Astrocyte (in vitro differentiated cells and primary cell): ENCODE data around the gene CALD1. TPM values are rescaled to one million over a fixed set of nuclear protein-coding genes. Genes with fewer than 3 reads are reported as not detected.
A peak's percentile ranks its signal among the peaks of the same experiment; 100 is the strongest.

Experiments
- DNase-seq: peaks from one replicate; pipeline ENCODE4 v3.0.0-alpha.2; 2010; ENCODE audit warnings: low read depth
- FAIRE-seq: peaks from 2 replicates; lab custom pipeline; 2011; peaks lifted over from hg19 to GRCh38; lab: Jason Lieb, UNC
- H2AFZ ChIP-seq: 2 replicates; pipeline ENCODE4 v1.6.0; 2012; ENCODE audit warnings: low read depth, low read length, inconsistent platforms
- H3K27ac ChIP-seq: 2 replicates; pipeline ENCODE4 v1.5.1; 2011; ENCODE audit warnings: low read depth, low read length, inconsistent platforms
- H3K27me3 ChIP-seq: 2 replicates; pipeline ENCODE4 v1.6.0; 2011; ENCODE audit warnings: low read length, inconsistent platforms; ENCODE audit not compliant: insufficient read depth
- H3K36me3 ChIP-seq: 2 replicates; pipeline ENCODE4 v1.5.1; 2011; ENCODE audit warnings: low read length, inconsistent platforms; ENCODE audit not compliant: insufficient read depth
- H3K4me1 ChIP-seq: 2 replicates; pipeline ENCODE4 v1.5.1; 2011; ENCODE audit warnings: low read length, inconsistent platforms; ENCODE audit not compliant: insufficient read depth
- H3K4me2 ChIP-seq: 2 replicates; pipeline ENCODE4 v1.6.0; 2012; ENCODE audit warnings: low read length, inconsistent platforms
- H3K4me3 ChIP-seq: 2 replicates; pipeline ENCODE4 v1.5.1; 2011; ENCODE audit warnings: low read depth, mild to moderate bottlenecking, low read length, inconsistent platforms; ENCODE audit not compliant: insufficient read depth
- H3K79me2 ChIP-seq: 2 replicates; pipeline ENCODE4 v1.6.0; 2012; ENCODE audit warnings: mild to moderate bottlenecking, low read length, inconsistent platforms; ENCODE audit not compliant: insufficient read depth
- H3K9ac ChIP-seq: 2 replicates; pipeline ENCODE4 v1.6.0; 2012; ENCODE audit warnings: mild to moderate bottlenecking, low read length, inconsistent platforms
- H3K9me3 ChIP-seq: 2 replicates; pipeline ENCODE4 v1.5.1; 2012; ENCODE audit warnings: low read depth, mild to moderate bottlenecking, low read length, inconsistent platforms; ENCODE audit not compliant: insufficient read depth
- H4K20me1 ChIP-seq: 2 replicates; pipeline ENCODE4 v1.6.0; 2012; ENCODE audit warnings: low read length, inconsistent platforms; ENCODE audit not compliant: insufficient read depth
- H3K27ac Mint-ChIP-seq: one replicate; pipeline ENCODE4 v1.8.0; 2021; ENCODE audit warnings: mild to moderate bottlenecking, mixed read lengths; ENCODE audit not compliant: unreplicated experiment
- H3K27me3 Mint-ChIP-seq: one replicate; pipeline ENCODE4 v1.8.0; 2021; ENCODE audit warnings: low read depth, mixed read lengths; ENCODE audit not compliant: unreplicated experiment
- H3K36me3 Mint-ChIP-seq: one replicate; pipeline ENCODE4 v1.8.0; 2021; ENCODE audit warnings: low read depth, mixed read lengths; ENCODE audit not compliant: unreplicated experiment
- H3K4me1 Mint-ChIP-seq: one replicate; pipeline ENCODE4 v1.8.0; 2021; ENCODE audit warnings: low read depth, mixed read lengths; ENCODE audit not compliant: unreplicated experiment
- H3K4me3 Mint-ChIP-seq: one replicate; pipeline ENCODE4 v1.8.0; 2021; ENCODE audit warnings: mild to moderate bottlenecking, moderate library complexity, mixed read lengths; ENCODE audit not compliant: unreplicated experiment
- H3K9me3 Mint-ChIP-seq: one replicate; pipeline ENCODE4 v1.8.0; 2021; ENCODE audit warnings: mild to moderate bottlenecking, mixed read lengths; ENCODE audit not compliant: unreplicated experiment
- EZH2 ChIP-seq: IDR thresholded peaks from 2 replicates; pipeline ENCODE4 v1.6.1; 2012; ENCODE audit warnings: mild to moderate bottlenecking, low read length, inconsistent platforms; ENCODE audit not compliant: insufficient read depth
- total RNA-seq: library from RNA; stranded (reverse); gene quantifications from 2 replicates; pipeline ENCODE4 v1.2.1, GENCODE V29; 2021
- TF ChIP-seq, protein P1 (sequence below): IDR thresholded peaks from 2 replicates; pipeline ENCODE4 v1.5.1; 2011; ENCODE audit warnings: low read depth, mild to moderate bottlenecking, inconsistent platforms, low read length, moderate library complexity; ENCODE audit not compliant: insufficient read depth

Gene CALD1
- total RNA-seq, 1 donor from 2014 or later = 1,872 TPM

- H3K27ac Mint-ChIP-seq = peak overlapping the region; percentile 81
- peak; percentile 91 for DNase-seq
Measured at GRCh38 chr7:134941185-134941900, 161.9 kb downstream of the CALD1 start.

DNA sequence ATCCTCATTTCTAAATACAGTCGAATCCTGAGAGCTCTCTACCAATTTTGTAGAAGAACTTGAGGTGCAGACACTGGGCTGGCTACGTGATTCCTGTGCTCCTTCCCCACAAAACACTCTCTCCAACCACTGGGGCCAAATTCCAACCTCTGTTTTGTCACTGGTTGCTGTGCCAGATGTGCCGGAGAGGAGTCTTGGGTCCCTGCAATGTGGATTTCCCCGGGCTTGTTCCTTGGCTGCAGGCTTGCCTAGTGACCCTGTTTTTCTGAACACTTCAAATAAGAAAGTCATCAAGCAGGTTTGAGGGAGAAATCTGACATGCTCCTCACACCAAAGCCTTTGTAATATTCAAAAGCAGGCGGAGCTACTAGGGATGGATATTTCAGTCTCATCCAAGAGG, 162.5 kb downstream of the CALD1 start:
- no peak for TF ChIP-seq EZH2
- TF ChIP-seq, protein P1, sequence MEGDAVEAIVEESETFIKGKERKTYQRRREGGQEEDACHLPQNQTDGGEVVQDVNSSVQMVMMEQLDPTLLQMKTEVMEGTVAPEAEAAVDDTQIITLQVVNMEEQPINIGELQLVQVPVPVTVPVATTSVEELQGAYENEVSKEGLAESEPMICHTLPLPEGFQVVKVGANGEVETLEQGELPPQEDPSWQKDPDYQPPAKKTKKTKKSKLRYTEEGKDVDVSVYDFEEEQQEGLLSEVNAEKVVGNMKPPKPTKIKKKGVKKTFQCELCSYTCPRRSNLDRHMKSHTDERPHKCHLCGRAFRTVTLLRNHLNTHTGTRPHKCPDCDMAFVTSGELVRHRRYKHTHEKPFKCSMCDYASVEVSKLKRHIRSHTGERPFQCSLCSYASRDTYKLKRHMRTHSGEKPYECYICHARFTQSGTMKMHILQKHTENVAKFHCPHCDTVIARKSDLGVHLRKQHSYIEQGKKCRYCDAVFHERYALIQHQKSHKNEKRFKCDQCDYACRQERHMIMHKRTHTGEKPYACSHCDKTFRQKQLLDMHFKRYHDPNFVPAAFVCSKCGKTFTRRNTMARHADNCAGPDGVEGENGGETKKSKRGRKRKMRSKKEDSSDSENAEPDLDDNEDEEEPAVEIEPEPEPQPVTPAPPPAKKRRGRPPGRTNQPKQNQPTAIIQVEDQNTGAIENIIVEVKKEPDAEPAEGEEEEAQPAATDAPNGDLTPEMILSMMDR = no peak
- Mint-ChIP-seq H3K4me3 (peak overlapping the region; percentile 47), H3K9me3 (no peaks in the 10 kb centered on the region)

More at GRCh38 chr7:134941185-134941900, 161.9 kb downstream of the CALD1 start:
- Histone ChIP-seq H3K4me2 (peak overlapping the region; percentile 10), H3K27me3 (no peaks in the 10 kb centered on the region), H3K79me2 (peaks cover 19% of the 10 kb centered on the region), H2AFZ (no peak overlapping the region), H4K20me1 (peaks cover 26% of the 10 kb centered on the region), H3K4me3 (no peak overlapping the region), H3K9ac (peak overlapping the region; percentile 47), H3K36me3 (peaks cover 76% of the 10 kb centered on the region), H3K27ac (peak overlapping the region; percentile 72), H3K9me3 (no peaks in the 10 kb centered on the region), H3K4me1 (peaks cover 23% of the 10 kb centered on the region)
- Mint-ChIP-seq H3K9me3 (no peaks in the 10 kb centered on the region), H3K4me3 (peak overlapping the region; percentile 37), H3K27me3 (no peaks in the 10 kb centered on the region), H3K36me3 (peaks cover 24% of the 10 kb centered on the region), H3K4me1 (peaks cover 85% of the 10 kb centered on the region)
- FAIRE-seq = peak; percentile 63
- no peak for TF ChIP-seq EZH2
- TF ChIP-seq, protein P1 = no peak

More for the DNA sequence above, 162.5 kb downstream of the CALD1 start:
- Histone ChIP-seq H3K4me3 (no peak overlapping the region), H3K36me3 (peaks cover 73% of the 10 kb centered on the region), H3K4me1 (peaks cover 17% of the 10 kb centered on the region), H3K27me3 (no peaks in the 10 kb centered on the region), H2AFZ (no peak overlapping the region), H3K4me2 (no peak overlapping the region), H3K27ac (peak overlapping the region; percentile 72), H3K9me3 (no peaks in the 10 kb centered on the region), H3K79me2 (peaks cover 16% of the 10 kb centered on the region), H4K20me1 (peaks cover 22% of the 10 kb centered on the region), H3K9ac (peak overlapping the region; percentile 47)
- no peak for FAIRE-seq
- DNase-seq = no peak
- peaks cover 24% of the 10 kb centered on the region for H3K36me3 Mint-ChIP-seq
- H3K4me1 Mint-ChIP-seq = peaks cover 82% of the 10 kb centered on the region
- no peaks in the 10 kb centered on the region for H3K27me3 Mint-ChIP-seq
- H3K27ac Mint-ChIP-seq = peak overlapping the region; percentile 81
